HG03342 (cell line): Measurements from ENCODE around the gene NPB.

Source experiments
- ATAC-seq: cut with Tn5 transposase; IDR thresholded peaks from one replicate; pipeline ENCODE4 v1.9.1; 2021; ENCODE audit warnings: mild to moderate bottlenecking, moderate library complexity; ENCODE audit not compliant: unreplicated experiment

The NPB gene

DNA sequence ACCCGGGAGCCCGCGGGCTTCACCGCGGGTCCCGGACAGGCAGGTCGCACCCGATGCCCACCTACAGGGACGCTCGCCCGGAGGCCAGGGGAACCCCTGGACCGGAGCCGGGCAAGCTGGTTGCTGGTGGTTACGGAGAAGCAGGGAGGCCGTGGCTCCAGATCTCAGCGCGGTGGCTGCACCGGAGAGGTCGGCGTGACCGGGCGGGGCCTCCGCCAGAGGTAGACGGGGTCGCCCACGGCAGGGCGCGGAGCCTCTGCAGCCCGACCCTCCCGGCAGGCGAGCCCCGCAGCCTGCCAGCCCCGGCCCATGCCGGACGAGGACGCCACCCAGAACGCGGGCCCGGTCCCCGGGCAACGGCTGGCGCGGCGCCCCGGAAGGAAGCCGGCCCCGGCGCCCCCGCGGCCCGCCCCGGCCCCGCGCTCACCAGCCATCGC is 8.8 kb downstream of the NPB start:
- ATAC-seq = peak; percentile 26

DNA sequence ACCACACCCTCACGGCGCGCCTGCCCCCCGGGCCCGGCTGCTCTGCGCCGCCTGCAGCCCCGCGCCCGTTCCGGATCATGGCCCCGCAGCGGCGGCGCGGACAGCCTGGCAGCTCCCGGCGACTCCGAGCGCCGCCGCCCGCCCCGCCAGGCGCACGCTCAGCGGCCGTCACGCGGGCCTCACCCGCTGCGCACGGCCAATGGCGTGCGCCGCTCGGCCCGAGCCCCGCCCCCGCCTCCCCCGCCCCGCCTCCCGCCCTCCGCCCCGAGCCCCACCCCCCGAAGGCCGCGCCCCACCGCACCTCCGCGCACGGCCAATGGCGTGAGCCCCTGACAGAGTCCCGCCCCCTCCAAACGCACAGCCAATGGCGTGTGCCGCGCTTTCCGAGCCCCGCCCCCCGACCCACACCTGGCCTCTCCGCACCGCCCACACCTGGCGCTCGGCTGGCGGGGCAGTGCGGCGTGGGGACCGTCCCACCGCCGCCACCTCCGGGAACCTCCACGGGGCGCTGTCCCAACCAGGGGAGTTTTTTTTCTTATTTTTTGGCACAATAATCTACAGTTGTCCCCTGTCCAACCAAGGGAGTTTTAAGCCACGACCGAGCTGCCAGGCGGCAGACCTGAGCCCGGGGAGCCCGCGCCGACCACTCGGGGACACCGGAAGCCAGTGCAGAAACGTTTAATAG is 9.4 kb downstream of the NPB start, which contains the start of gene PCYT2:
PCYT2 (minus strand) TSS at position 123 of the 685 bp plus-strand sequence; CDS start at position 79, 44 bp downstream.
- ATAC-seq = peak; percentile 64

DNA sequence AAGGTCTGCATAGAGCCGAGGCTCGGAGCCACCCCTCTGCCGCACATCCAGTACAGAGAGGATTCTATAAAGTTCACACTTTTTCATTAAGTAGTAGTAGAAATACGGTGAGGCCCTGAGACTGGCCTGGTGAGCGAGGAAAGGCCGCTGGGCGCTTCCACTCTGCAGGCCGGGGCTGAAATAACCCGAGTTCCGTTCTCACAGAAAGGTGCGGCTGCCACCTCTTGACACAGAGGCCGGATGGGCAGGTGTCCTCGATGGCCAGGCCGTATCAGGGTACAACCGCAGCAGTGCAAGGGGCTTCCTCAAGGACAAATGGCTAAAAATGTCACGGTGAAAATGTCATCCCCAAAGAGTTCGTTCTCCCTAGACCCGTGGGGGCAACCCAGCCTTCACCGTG is 9.9 kb downstream of the NPB start:
- no peak for ATAC-seq

DNA sequence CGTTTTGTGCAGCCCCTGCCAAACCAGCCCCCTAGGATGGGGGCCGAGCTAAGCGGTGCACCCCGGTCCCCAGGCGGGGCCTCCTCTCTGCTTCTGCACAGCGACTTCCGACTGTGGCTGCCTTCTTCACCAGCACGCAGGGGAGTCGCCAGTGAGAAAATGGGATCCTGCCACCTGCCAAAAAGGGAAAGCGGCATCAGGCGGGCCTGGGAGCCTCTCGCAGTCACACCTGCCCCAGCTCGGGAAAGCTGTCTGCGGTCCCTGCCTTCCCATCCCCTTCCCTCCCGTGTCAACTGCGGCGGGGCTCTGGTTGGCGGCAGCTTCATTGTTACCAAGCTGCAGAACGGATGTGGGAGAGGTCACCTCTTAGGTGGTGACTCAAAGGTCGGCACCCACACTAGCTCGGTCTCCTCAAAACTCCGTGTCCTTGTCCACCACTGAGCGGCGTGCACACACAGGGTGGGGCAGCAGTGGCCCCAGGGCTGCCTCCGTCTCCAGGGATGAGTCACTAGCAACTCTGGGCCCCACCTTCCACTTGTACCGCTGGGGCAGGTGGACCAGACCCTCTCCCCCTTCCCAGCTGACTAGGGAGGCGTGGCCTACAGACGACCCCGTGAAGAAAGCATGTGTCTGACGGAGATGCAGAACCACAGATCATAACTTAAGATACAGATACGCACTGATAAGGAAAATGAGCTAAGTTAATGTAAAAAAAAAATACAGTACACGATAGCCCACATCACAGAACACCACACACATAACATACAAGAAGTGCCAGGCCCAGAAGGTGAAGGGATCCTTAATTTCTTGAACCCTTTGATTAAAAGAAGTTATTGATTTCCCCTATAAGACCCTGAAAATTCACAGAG is 10.6 kb downstream of the NPB start:
- ATAC-seq = no peak

DNA sequence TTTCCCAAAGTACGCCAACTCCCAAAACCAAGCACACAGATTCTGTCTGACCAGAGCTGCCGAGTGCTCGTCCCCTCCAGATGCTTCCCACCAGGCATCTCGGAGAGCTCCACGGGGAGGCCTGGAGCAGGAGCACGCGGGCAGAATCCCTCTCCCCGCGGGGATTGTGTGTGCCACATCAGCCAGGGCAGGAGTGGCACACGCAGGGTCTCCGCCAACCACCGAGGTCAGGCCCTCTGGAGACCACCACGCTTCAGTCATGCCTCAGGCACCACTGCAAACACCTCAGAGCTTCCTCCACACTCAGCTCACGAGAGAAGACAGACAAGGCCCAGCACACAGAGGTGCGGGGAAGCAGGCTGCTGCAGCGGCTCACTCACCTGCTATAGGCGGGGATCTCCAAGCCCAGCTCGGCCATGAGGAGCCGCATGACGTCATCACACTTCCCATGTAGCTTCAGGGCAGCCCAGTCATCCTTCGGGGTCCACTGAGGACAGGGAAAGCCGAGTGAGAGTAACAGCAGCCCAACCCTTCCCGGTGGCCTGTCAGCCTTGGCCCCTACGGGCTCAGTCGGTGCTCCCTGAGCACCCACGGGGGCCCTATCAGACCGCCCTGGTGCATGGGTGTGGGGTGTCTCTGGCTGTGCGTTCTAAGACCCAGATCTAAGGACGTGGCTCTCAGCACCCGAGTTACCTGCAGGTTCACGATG is 11.5 kb downstream of the NPB start:
- no peak for ATAC-seq

DNA sequence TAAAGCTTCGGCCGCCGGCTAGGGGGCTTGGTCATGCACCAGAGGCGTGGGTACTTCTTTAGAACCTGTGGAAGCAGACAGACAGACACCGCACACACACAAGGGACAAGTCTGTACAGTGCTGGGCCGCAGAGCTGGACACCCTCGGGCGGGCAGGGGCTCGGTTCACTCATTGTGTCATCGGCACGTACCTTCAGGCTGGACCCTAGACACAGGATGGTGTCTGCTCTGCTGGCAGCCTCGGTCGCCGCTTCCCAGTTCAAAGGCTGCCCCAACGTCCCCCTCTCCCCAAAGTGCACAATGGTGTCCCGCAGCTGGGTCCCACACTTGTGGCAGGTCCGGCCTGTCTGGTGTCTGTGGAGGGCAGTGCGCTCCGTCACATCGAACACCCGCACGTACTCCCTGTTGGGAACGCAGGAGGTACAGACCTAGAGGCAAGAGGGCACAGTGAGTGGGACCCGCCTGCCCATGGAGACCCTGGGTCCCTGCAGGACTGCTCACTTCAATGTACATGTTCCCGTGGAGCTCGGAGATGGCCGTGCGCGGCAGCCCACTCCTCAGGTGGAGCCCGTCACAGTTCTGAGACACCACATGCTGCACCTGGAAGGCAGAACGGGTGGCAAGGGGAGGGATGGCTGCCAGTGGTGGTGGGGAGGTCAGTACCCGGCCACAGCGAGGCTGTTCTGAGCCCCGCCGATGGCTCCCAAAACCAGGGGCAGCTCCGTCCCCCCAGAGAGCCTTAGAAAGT is 12.2 kb downstream of the NPB start:
- ATAC-seq = no peak

DNA sequence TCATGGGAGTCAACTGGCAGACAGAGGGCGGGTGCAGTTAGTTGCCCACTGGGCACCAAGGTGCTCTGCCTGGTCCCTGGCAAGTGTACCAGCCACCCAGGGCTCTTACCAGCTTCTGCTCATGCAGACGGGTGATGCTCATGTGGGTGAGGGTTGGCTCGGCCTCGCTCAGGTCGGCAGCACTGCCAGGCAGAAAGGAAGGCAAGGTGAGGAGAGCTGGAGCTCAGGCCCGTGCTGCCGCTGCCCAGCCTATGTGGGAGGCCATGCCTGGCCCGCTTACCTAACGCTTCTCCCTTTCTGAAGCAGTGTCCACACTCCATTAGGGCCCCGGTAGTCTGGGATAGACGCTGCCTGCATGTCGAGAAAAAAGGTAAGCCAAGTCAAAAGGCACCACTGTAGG is 13.3 kb downstream of the NPB start:
- no peak for ATAC-seq

DNA sequence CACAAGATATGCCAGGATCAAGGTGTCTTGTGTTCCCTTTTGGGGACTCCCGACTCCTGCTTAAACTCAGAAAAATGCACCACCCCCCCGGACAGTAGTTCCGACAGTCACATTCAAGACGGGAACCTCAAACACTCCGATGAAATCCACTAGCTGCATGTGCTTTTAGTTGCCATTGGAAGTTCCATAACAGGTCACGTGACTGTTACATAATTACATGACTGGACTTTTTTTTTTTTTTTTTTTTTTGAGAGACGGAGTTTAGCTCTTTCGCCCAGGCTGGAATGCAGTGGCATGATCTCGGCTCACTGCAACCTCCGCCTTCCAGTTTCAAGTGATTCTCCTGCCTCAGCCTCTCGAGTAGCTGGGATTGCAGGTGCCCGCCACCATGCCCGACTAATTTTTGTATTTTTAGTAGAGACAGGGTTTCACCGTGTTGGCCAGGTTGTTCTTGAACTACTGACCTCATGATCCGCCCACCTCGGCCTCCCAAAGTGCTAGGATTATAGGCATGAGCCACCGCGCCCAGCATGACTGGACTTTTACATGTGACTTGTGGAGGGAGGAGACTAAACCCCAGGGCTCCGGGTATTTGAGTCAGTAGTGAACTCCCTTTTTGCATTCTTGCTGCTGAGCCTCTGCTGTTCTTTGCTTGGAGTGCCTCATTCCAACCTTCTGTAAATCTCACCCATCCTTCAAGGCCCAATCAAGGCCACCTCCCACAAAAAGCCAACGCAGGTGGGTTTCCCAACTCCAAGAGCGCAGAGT is 14.4 kb downstream of the NPB start:
- no peak for ATAC-seq

DNA sequence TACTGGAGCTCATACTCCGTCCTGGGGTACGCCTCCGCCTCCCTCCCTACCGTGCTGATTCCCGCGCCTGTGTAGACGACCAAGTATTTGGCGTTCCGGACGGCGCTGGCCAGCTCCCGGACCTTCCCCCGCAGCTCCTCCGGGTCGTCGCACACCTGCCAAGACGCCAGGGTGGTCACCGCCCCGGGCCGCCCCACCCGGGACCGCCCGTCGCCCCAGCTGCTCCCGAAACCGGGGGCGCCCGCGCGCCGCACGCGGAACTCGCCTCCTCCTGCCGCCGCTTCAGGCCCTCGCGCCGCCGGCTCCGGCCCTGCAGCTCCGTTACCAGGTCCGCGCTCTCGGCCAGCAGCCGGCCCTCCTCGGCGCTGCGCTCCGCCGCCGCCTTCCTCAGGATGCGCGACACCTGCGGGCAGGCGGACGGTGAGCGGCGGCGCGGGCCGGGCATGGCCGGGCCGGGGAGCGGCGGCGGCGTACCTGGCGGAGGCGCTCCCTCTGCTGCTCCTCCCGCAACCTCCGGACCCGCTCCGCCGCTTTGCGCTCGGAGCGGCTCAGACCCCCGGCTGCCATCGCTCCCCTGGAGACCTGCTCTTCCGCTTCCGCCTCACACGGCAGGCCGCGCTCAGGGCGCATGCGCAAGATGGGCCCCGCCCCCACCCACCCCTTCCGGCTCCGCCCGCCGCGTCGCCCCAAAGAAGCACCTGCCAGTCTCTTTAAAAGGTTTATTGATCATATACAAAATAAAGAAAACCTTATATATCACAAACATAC is 15.7 kb downstream of the NPB start, which contains the start of gene SIRT7:
SIRT7 (minus strand) TSS at position 612 of the 768 bp plus-strand sequence; CDS start at position 567, 45 bp downstream.
- peak; percentile 51 for ATAC-seq

DNA sequence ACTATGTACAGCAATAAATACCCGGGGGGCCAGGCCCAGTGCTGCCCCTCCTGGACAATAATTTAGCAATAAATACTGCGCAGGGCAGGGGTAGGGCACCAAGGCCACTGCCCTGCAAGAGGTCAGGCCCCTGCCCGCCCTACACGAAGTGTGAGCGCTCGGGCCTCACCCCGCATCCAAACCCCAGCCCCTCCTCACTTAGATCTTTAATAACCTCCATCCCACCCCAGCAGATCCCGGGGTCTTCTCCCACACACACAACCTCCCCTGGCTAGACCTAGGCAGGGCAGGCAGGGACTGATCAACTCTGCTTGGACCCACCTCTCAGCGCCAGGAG is 16.3 kb downstream of the NPB start:
- ATAC-seq = peak; percentile 16

DNA sequence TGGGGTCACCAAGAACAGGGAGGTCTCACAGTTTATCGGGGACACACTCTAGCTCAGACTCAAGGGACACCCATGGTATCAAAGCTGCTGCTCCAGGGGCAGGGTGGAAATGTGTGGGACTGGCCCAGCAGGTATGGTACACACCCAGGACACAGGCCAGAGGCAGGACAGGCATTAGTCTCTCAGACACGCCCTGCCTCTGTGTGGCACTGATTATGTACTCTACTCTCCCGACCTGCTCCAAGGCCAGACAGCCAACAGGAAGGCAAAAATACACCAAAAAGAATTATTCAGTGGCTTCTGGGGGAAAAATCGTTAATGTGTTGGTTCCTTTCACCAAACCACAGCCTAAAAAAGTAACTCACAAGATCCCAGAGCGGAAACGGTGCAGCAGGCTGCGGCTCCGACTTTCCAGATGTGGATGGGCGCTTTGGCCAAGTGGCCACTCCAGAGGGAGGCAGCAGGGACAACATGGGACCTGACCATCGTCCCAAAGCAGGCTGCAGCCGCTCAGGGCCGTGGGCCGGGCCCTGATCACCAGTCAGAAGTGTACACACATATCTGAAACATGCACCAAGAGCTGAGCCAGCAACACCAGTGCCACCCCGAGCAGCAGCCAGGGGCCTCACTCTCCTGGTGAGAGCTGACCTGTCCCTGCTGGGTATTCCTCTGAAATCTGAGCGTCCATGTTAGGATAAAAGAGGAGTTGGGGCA is 17.0 kb downstream of the NPB start:
- no peak for ATAC-seq

DNA sequence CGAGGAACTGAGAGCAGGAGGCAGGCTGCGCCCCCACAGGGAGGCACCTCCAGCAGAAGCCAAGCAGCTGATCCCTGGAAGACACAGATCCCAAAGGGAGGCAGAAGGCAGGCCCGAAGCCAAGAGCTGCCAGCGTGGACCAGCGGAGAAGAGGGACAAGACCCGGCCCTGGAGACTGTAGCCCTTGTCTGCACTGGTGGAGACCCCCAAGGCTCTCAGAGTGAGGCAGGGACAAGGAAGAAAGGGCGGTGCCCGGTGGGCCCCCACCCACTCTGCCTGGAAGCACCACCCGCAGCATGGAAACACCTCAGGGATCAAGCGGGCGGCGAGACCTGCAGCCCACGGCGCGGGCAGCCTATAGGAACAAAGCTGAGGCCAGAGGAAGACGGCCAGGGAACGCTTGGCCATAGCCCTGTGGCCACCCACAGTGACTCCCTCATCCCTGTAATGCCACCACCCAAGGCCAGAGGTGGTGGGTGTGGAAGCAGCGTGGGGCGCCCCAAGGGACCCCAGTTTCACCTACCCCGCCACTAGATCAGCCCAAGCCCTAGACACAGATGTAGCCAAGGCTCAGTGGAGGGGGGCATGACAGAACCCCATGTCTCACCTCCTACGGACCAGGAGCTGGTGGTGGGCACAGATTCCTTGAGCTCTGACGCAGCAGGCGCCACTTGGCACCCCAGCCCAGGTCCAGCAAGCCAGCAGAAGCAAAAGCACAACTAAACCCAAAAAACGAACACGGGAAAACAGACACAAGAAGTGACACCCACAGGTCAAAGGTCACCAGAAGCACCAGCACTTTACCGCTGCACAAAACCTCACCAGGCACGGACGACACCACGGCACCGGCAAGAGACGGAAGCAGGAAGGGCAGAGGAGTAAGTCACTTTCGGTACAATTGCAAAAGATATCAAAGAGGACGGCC is 18.8 kb downstream of the NPB start:
- ATAC-seq = no peak

DNA sequence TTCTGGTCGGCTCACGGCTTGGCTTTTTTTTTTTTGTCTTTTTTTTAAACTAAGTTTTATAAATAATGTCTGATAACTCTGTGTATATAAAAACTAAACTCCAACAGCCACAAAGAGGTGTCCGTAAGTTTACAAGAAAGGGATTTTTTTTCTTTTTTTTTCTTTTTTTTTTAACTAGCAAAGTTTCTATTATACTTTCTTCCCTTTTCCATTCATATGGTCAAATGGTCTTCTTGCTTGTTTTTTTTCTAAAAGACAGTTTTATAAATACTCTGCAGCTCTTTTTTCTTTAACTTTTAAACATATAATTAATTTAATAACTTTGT is 19.5 kb downstream of the NPB start:
- no peak for ATAC-seq

DNA sequence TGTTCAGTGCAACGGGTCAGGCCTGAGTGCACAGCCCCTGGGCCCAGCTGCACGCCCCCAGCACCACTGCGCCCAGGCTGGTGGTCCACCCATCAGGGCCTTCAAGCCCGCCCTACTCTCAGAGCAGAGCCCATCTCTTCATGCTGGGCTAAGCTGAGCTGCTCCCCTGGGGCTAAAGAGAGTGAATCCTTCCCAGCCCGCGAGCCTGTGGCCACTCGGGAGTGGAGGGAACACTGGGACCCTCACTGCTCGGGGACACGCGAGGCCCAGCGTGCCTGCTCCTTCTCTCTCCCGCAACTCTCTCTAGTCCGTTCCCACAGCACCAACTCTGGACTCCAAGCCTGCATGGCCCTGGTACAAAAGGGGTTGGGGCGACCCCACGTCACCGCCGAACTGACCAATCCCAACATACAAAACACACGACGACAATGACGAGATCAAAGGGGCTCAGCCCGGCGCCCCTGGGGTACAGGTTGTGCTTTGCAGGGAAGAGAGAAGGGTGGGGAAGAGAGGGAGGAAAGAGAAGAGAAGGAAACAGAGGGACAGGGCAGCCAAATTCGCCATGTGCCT is 20.0 kb downstream of the NPB start:
- ATAC-seq = no peak

DNA sequence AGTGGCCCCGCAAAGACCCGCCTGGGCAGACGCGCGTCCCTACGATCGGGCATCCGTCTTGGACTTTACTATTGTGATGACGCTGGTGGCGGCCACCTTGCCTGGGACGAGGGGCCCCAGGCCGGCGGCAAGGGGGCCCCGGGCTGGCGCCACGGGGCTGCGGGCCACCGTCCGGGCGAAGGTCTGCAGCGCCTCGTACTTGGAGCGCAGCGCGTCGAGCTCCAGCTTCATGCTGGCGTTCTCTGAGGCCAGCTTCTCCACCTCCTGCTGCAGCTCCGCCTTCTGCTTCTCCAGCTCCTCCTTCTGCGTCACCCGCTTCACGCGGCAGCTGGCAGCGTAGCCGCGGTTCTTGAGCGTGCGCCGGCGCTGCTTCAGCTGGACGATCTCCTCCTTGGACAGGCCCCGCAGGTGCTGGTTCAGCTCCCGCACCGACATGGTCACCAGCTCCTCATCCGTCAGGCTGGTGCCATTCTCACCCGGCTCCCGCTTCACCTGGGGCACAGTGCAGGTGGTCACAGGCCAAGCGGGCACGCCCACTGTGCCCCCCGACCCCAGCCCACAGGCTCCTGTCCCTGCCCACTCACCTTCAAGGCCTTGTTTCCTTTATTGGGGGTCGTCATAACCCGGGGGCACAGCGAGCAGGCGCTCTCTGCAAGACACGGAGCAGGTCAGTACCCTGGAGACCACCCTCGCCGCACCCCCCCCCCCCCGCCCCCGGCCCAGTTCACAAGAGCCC is 20.7 kb downstream of the NPB start:
- no peak for ATAC-seq

DNA sequence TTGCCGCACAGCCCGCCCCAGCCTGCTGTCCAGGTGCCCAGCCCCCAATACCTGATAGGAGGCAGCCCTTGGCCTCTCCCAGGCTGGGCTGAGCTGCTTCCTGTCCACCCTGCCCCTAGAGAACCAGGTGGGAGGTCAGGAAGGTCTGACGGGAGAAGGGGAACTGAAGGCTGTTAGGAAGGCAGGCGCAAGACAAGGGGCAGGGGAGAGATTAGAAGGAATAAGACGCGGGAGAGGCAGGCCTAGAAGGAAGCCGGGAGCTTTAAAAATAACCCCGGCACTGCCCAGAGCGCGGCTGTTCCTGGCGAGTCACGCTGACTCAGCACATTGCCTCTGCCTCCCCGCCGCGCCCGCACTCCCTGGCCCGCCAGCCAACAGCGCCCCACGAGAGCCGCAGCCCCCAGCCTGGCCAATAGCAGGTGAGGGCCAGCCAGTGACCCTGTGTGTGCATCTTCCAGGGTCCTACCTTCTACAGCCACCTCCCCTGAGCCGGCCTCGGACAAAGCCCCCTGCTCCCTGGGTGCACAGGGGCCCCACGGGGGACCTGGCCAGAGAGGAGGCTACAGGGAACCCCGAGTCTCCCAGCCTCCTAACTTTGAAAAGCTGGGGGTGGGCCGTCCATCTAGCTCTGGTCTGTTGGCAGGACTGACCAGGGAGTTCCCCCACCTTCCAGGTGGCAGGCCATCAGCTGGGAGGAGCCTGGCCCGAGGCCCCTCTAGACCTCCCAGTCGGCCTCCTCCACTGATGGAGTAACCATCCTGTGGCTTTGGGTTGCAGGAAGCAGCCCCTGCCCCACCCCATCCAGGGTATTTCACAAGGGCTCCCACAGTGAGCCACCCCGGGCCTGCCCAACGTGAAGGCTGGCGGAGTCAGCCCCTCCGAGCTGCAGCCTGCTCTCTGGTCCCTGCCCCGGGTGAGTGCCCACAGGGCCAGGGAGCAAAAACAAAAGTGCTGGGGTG is 21.5 kb downstream of the NPB start:
- ATAC-seq = no peak
